Parathyroid adenoma (tissue), 2 donors: ENCODE measurements around the gene ACOT2.
"Not testable (repeated sequence)": the region's sequence is repeated elsewhere in the genome, so short reads cannot be mapped to it uniquely, and the experiment has no call there.

Experiments
- H2AFZ ChIP-seq: fragments of 300-600 bp; sonication (generic); one replicate; pipeline ENCODE4 v1.7.0; 2017; ENCODE audit warnings: antibody characterized with exemption, mild to moderate bottlenecking
- H3K27ac ChIP-seq: fragments of 300-600 bp; sonication (generic); one replicate; pipeline ENCODE4 v1.7.0; 2017
- H3K27me3 ChIP-seq: fragments of 300-600 bp; sonication (generic); one replicate; pipeline ENCODE4 v1.7.0; 2017; ENCODE audit warnings: low read length; ENCODE audit not compliant: control insufficient read depth, insufficient read depth
- H3K36me3 ChIP-seq: fragments of 300-600 bp; sonication (generic); one replicate; pipeline ENCODE4 v1.7.0; 2017; ENCODE audit warnings: low read length; ENCODE audit not compliant: control insufficient read depth, insufficient read depth
- H3K4me1 ChIP-seq: fragments of 300-600 bp; sonication (generic); one replicate; pipeline ENCODE4 v1.7.0; 2017; ENCODE audit warnings: control low read depth
- H3K4me2 ChIP-seq: fragments of 300-600 bp; sonication (generic); one replicate; pipeline ENCODE4 v1.7.0; 2017; ENCODE audit warnings: low read length
- H3K4me3 ChIP-seq: fragments of 300-600 bp; sonication (generic); one replicate; pipeline ENCODE4 v1.7.0; 2017; ENCODE audit warnings: low read depth, low read length
- H3K79me2 ChIP-seq: fragments of 300-600 bp; sonication (generic); one replicate; pipeline ENCODE4 v1.7.0; 2017; ENCODE audit warnings: control low read depth
- H3K9ac ChIP-seq: fragments of 300-600 bp; sonication (generic); one replicate; pipeline ENCODE4 v1.7.0; 2017; ENCODE audit warnings: mild to moderate bottlenecking
- H3K9me3 ChIP-seq: fragments of 300-600 bp; sonication (generic); one replicate; pipeline ENCODE4 v1.7.0; 2017; ENCODE audit warnings: low read length; ENCODE audit not compliant: control insufficient read depth
- CTCF ChIP-seq: fragments of 300-600 bp; sonication (generic); IDR thresholded peaks from one replicate; pipeline ENCODE4 v1.7.0; 2017; ENCODE audit warnings: antibody characterized with exemption, mild to moderate bottlenecking
- donor health status: primary hyperparathyroidism.

The ACOT2 gene

GRCh38 chr14:73566431-73566830, 2.6 kb upstream of the ACOT2 start:
- H3K4me2 ChIP-seq, H3K9ac ChIP-seq, H2AFZ ChIP-seq, H3K9me3 ChIP-seq, H3K27ac ChIP-seq, H3K4me3 ChIP-seq, H3K36me3 ChIP-seq, H3K27me3 ChIP-seq: not testable (repeated sequence)
- peaks cover 11% of the 10 kb centered on the region for H3K79me2 ChIP-seq
- H3K4me1 ChIP-seq = peaks cover 13% of the 10 kb centered on the region

DNA sequence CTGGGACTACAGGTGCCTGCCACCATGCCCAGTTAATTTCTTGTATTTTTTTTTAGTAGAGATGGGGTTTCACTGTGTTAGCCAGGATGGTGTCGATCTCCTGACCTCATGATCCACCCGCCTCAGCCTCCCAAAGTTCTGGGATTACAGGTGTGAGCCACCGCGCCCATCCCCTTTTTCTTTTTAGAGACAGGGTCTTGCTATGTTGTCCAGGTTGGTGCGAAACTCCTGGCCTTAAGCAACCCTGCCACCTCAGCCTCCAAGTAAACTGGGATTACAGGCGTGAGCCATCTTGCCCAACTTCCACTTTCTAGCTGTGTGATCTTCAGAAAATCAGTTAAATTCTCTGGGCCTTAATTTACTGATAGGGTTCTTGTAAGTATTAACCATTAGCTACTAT, 2.1 kb upstream of the ACOT2 start:
- not testable (repeated sequence) for H3K9ac ChIP-seq, H3K27me3 ChIP-seq, H3K36me3 ChIP-seq, H3K27ac ChIP-seq, H2AFZ ChIP-seq, H3K4me3 ChIP-seq, H3K9me3 ChIP-seq
- H3K79me2 ChIP-seq = peaks cover 11% of the 10 kb centered on the region
- H3K4me2 ChIP-seq = peak overlapping the region; percentile 39
- peaks cover 13% of the 10 kb centered on the region for H3K4me1 ChIP-seq

GRCh38 chr14:73567358-73567757, 1.7 kb upstream of the ACOT2 start:
- no peak overlapping the region for H3K4me3 ChIP-seq
- H3K36me3 ChIP-seq = no peaks in the 10 kb centered on the region
- peak overlapping the region; percentile 39 for H3K4me2 ChIP-seq
- H3K79me2 ChIP-seq = peaks cover 11% of the 10 kb centered on the region
- H3K4me1 ChIP-seq = peaks cover 13% of the 10 kb centered on the region
- no peaks in the 10 kb centered on the region for H3K9me3 ChIP-seq
- H3K27me3 ChIP-seq = no peaks in the 10 kb centered on the region
- no peak for TF ChIP-seq CTCF
- H2AFZ ChIP-seq = no peak overlapping the region
- H3K27ac ChIP-seq = no peak overlapping the region
- H3K9ac ChIP-seq = no peak overlapping the region

DNA sequence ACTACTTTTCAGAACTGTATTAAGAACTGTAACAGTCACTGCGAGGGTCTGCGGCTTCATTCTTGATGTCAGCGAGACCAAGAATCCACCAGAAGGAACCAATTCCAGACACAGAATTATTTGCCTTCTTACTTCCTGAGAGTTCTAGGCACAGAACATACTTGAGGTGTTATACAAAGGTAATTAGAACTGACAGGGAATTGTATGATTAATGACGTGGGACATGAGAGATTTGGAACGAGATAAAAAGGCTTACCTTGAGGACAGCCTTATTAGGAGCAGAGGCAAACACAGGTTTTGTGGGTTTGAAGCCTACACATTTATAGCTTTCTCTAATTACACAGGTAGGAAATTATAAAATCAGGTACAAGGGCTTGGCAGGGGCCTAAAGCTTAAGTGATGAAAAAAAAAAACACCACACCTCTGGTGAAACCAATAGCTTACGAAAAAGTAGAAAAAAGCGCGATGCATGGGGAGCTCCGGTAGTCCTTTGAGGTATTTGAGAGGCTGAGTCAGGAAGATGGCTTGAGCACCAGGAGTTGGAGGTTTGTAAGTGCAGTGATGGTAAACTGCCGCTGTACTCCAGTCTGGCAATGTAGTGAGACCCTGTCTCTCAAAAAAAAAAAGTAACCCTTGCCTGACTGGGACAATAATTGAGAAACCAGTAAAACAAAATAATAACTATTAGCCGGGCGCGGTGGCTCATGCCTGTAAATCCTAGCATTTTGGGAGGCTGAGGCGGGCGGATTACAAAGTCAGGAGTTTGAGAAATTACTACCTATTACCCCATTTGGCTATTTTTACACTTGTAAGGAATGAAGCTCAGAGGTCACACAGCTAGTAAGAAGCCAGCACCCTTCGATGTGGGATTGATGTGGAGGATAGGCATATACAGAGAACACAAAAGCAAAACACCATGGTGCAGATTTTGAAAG, 795 bp upstream of the ACOT2 start:
- peak overlapping the region; percentile 79 for H3K4me3 ChIP-seq
- no peaks in the 10 kb centered on the region for H3K27me3 ChIP-seq
- H3K4me1 ChIP-seq = peaks cover 13% of the 10 kb centered on the region
- H3K36me3 ChIP-seq = no peaks in the 10 kb centered on the region
- H3K79me2 ChIP-seq = peaks cover 11% of the 10 kb centered on the region
- no peak for TF ChIP-seq CTCF
- peak overlapping the region; percentile 97 for H3K4me2 ChIP-seq
- H3K9me3 ChIP-seq = no peaks in the 10 kb centered on the region
- H3K9ac ChIP-seq = peak overlapping the region; percentile 16
- peak overlapping the region; percentile 99 for H2AFZ ChIP-seq
- peak overlapping the region; percentile 95 for H3K27ac ChIP-seq

DNA sequence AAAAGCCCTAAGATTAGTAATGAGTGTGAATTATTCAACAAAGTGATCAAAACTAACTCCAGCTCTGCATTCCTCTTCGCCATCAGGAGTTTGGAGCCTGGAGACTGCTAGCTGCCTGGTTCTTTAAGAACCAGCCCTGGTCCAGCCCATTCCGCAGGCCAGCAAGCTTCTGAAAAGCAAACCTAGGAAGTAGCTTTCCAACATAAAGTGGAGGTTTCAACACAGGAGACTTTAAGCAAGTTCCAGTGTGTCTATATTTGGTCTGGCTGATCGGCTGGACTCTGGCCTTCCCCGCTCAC, 178 bp upstream of the ACOT2 start:
- Histone ChIP-seq H3K9ac (peak overlapping the region; percentile 16), H2AFZ (peak overlapping the region; percentile 99), H3K4me1 (peaks cover 13% of the 10 kb centered on the region), H3K27ac (peak overlapping the region; percentile 95), H3K4me3 (peak overlapping the region; percentile 79), H3K79me2 (peaks cover 11% of the 10 kb centered on the region), H3K4me2 (peak overlapping the region; percentile 97)
- H3K27me3 ChIP-seq, H3K9me3 ChIP-seq, H3K36me3 ChIP-seq: not testable (repeated sequence)

GRCh38 chr14:73570913-73571312, 1.9 kb downstream of the ACOT2 start:
- Histone ChIP-seq H3K4me1 (peaks cover 13% of the 10 kb centered on the region), H3K79me2 (peaks cover 11% of the 10 kb centered on the region), H2AFZ (peak overlapping the region; percentile 34)
- H3K4me3 ChIP-seq, H3K27me3 ChIP-seq, H3K36me3 ChIP-seq, H3K9me3 ChIP-seq, H3K4me2 ChIP-seq, H3K9ac ChIP-seq, H3K27ac ChIP-seq: not testable (repeated sequence)
- TF ChIP-seq CTCF = peak; percentile 80

DNA sequence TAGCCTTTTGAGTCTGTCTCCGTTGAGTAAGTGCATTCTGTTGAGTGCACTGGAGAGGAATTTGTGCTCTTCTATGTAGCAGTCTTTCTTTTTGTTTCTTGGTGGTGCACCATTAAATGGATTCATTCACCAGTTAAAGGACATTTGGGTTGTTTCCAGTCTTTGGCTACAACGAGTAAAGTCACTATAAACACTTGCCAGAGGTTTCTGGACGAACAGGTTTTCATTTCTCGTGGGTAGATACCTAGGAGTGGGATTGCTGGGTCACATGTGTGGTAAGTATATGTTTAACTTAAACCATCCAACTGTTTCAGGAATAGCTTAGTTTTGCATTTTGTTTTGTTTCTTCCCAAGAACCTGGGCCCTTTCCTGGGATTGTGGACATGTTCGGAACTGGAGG, 4.0 kb downstream of the ACOT2 start:
- not testable (repeated sequence) for H3K79me2 ChIP-seq, H3K4me2 ChIP-seq, H3K4me1 ChIP-seq, H2AFZ ChIP-seq, H3K27ac ChIP-seq, H3K9me3 ChIP-seq, H3K36me3 ChIP-seq, H3K27me3 ChIP-seq, H3K9ac ChIP-seq, H3K4me3 ChIP-seq

DNA sequence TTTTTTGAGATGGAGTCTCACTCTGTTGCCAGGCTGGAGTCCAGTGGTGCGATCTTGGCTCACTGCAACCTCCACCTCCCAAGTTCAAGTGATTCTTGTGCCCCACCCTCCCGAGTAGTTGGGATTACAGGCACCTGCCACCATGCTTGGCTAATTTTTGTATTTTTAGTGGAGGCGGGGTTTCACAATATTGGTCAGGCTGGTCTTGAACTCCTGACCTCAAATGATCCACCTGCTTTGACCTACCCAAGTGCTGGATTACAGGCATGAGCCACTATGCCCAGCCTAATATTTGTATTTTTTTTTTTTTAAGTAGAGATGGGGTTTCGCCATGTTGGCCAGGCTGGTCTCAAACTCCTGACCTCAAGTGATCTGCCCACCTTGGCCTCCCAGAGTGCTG, 4.7 kb downstream of the ACOT2 start:
- not testable (repeated sequence) for H3K4me2 ChIP-seq, H3K4me3 ChIP-seq, H3K79me2 ChIP-seq, H2AFZ ChIP-seq, H3K9me3 ChIP-seq, H3K9ac ChIP-seq, H3K36me3 ChIP-seq, H3K27ac ChIP-seq, H3K27me3 ChIP-seq, H3K4me1 ChIP-seq

DNA sequence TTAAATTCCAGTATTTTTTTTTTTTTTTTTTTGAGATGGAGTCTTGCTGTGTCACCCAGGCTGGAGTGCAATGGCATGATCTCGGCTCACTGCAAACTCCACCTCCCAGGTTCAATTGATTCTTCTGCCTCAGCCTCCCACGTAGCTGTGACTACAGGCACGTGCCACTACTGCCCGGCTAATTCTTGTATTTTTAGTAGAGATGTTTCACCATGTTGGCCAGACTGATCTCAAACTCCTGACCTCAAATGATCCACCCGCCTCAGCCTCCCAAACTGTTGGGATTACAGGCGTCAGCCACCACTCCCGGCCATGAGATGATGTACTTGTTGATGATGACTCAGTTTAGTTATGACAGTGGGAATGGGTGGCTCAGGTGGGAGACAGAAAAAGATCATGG, 5.2 kb downstream of the ACOT2 start:
- not testable (repeated sequence) for H3K79me2 ChIP-seq, H2AFZ ChIP-seq, H3K4me3 ChIP-seq, H3K9me3 ChIP-seq, H3K9ac ChIP-seq, H3K4me1 ChIP-seq, H3K36me3 ChIP-seq, H3K27ac ChIP-seq, H3K4me2 ChIP-seq, H3K27me3 ChIP-seq
